Common myeloid progenitor, CD34-positive (primary cell): ENCODE measurements around the gene CACNA1E.
"Not testable (repeated sequence)": the region's sequence is repeated elsewhere in the genome, so short reads cannot be mapped to it uniquely, and the experiment has no call there.

Source experiments
- CTCF ChIA-PET: fragments of 350-600 bp; sonication (Branson Sonifier 250); formaldehyde crosslinking; loops from one replicate; lab custom pipeline; 2021; ENCODE audit warnings: antibody characterized with exemption; lab: Charles Lee
- POLR2A ChIA-PET: fragments of 350-600 bp; sonication (Branson Sonifier 250); formaldehyde crosslinking; loops from one replicate; lab custom pipeline; 2021; ENCODE audit warnings: antibody characterized with exemption; lab: Charles Lee
- DNase-seq, 3 donors: peaks; one replicate each; pipeline versions ENCODE4 v3.0.0 to v3.0.0-alpha.2; 2013
- H3K27ac ChIP-seq, 2 experiments: 1 replicate in 1 of 2; 2 replicates in 1 of 2; pipeline ENCODE4 v1.7.0; 2013; ENCODE audit warnings: inconsistent platforms in 2 of 2, low read length in 2 of 2, mild to moderate bottlenecking in 2 of 2, low read depth in 1 of 2, moderate library complexity in 1 of 2; ENCODE audit not compliant: severe bottlenecking in 2 of 2, insufficient read depth in 1 of 2, poor library complexity in 1 of 2
- H3K27me3 ChIP-seq, 5 experiments: replicated peaks in 2 of 5; 1 replicate in 3 of 5; 2 replicates in 2 of 5; pipeline versions ENCODE4 v1.6.1 to v1.7.0; 2013; ENCODE audit warnings: low read length in 4 of 5, mild to moderate bottlenecking in 2 of 5, moderate library complexity in 2 of 5, inconsistent platforms in 1 of 5; ENCODE audit not compliant: insufficient read depth in 5 of 5, control insufficient read depth in 4 of 5
- H3K36me3 ChIP-seq, 4 experiments: 1 replicate in 2 of 4; 2 replicates in 2 of 4; pipeline versions ENCODE4 v1.6.1 to v1.7.0; 2013; ENCODE audit warnings: low read length in 3 of 4, control low read depth in 1 of 4, mild to moderate bottlenecking in 1 of 4; ENCODE audit not compliant: control insufficient read depth in 4 of 4, insufficient read depth in 4 of 4
- H3K4me1 ChIP-seq, 4 experiments: 1 replicate in 3 of 4; 2 replicates in 1 of 4; pipeline versions ENCODE4 v1.6.1 to v1.7.1; 2013; ENCODE audit warnings: low read length in 3 of 4, mild to moderate bottlenecking in 3 of 4, control low read depth in 1 of 4, inconsistent platforms in 1 of 4, moderate library complexity in 1 of 4; ENCODE audit not compliant: control insufficient read depth in 4 of 4, insufficient read depth in 4 of 4; ENCODE audit errors: control extremely low read depth in 1 of 4
- H3K4me3 ChIP-seq, 7 experiments: 1 replicate in 4 of 7; 2 replicates in 3 of 7; pipeline versions ENCODE4 v1.5.1 to v1.7.0; 2013; ENCODE audit warnings: mild to moderate bottlenecking in 7 of 7, low read length in 6 of 7, moderate library complexity in 6 of 7, inconsistent platforms in 2 of 7, low read depth in 2 of 7, control low read depth in 1 of 7; ENCODE audit not compliant: insufficient read depth in 4 of 7, control insufficient read depth in 1 of 7; ENCODE audit errors: extremely low read depth in 1 of 7
- H3K9me3 ChIP-seq, 5 experiments: 1 replicate in 4 of 5; 2 replicates in 1 of 5; pipeline versions ENCODE4 v1.6.1 to v1.7.1; 2013; ENCODE audit warnings: low read length in 4 of 5, mild to moderate bottlenecking in 2 of 5, inconsistent platforms in 1 of 5, low read depth in 1 of 5, moderate library complexity in 1 of 5; ENCODE audit not compliant: control insufficient read depth in 4 of 5, insufficient read depth in 2 of 5; ENCODE audit errors: control extremely low read depth in 1 of 5
- WGBS: methylation state at CpG from one replicate; pipeline ENCODE4 v1.1.5; 2013; ENCODE audit not compliant: insufficient coverage; 5-methylcytosine and 5-hydroxymethylcytosine counted together

The CACNA1E gene

GRCh38 chr1:181525104-181525721, 41.9 kb downstream of the CACNA1E start:
- ChIA-PET POLR2A (no interaction called here), CTCF (no interaction called here)
- Histone ChIP-seq H3K27me3 (peaks cover 0 to 2% (median 0%) of the 10 kb centered on the region in 5 experiments), H3K4me1 (no peaks in the 10 kb centered on the region), H3K9me3 (peaks cover 0 to 7% (median 0%) of the 10 kb centered on the region in 5 experiments), H3K27ac (no peak overlapping the region), H3K4me3 (no peak overlapping the region), H3K36me3 (no peaks in the 10 kb centered on the region)
- DNase-seq = no peak
- WGBS = no CpG with 5 or more reads among the region's 1 CpG

- CTCF ChIA-PET, H3K4me1 ChIP-seq, H3K27me3 ChIP-seq, H3K9me3 ChIP-seq, DNase-seq, POLR2A ChIA-PET, H3K36me3 ChIP-seq, H3K27ac ChIP-seq, H3K4me3 ChIP-seq: not testable (repeated sequence)
Observed at GRCh38 chr1:181528241-181528640, 44.9 kb downstream of the CACNA1E start.

- Histone ChIP-seq H3K4me1 (no peaks in the 10 kb centered on the region), H3K9me3 (peaks cover 0 to 7% (median 0%) of the 10 kb centered on the region in 5 experiments), H3K4me3 (no peak overlapping the region), H3K36me3 (no peaks in the 10 kb centered on the region), H3K27me3 (peaks cover 0 to 4% (median 0%) of the 10 kb centered on the region in 5 experiments), H3K27ac (no peak overlapping the region)
- POLR2A ChIA-PET = no interaction called here
- DNase-seq = no peak
- WGBS = 100% methylated on average over 4 of the region's 5 CpGs
- CTCF ChIA-PET = no interaction called here
Observed at GRCh38 chr1:181531441-181531840, 48.1 kb downstream of the CACNA1E start.

- WGBS = 93% methylated on average over 3 of the region's 3 CpGs
- Histone ChIP-seq H3K27ac (no peak overlapping the region), H3K4me1 (no peaks in the 10 kb centered on the region), H3K27me3 (peaks cover 0 to 7% (median 0%) of the 10 kb centered on the region in 5 experiments), H3K36me3 (no peaks in the 10 kb centered on the region), H3K9me3 (peaks cover 0 to 7% (median 0%) of the 10 kb centered on the region in 5 experiments), H3K4me3 (no peak overlapping the region)
- no peak for DNase-seq
- CTCF ChIA-PET = no interaction called here
- POLR2A ChIA-PET = no interaction called here
Observed at GRCh38 chr1:181531951-181532600, 48.8 kb downstream of the CACNA1E start.

- Histone ChIP-seq H3K9me3 (peaks cover 0 to 3% (median 0%) of the 10 kb centered on the region in 5 experiments), H3K27me3 (peaks cover 0 to 3% (median 0%) of the 10 kb centered on the region in 5 experiments), H3K4me3 (no peak overlapping the region), H3K36me3 (no peaks in the 10 kb centered on the region), H3K4me1 (no peaks in the 10 kb centered on the region), H3K27ac (no peak overlapping the region)
- CTCF ChIA-PET = no interaction called here
- no CpG with 5 or more reads among the region's 2 CpGs for WGBS
- POLR2A ChIA-PET = no interaction called here
- DNase-seq = no peak
Observed at GRCh38 chr1:181538836-181539235, 55.5 kb downstream of the CACNA1E start.

- Histone ChIP-seq H3K27ac (no peak overlapping the region), H3K9me3 (peaks cover 0 to 3% (median 0%) of the 10 kb centered on the region in 5 experiments), H3K27me3 (peaks cover 0 to 19% (median 6%) of the 10 kb centered on the region in 5 experiments), H3K4me1 (no peaks in the 10 kb centered on the region), H3K36me3 (no peaks in the 10 kb centered on the region), H3K4me3 (no peak overlapping the region)
- WGBS = 85% methylated on average over 5 of the region's 5 CpGs
- no peak for DNase-seq
- CTCF ChIA-PET = no interaction called here
- POLR2A ChIA-PET = no interaction called here
Observed at GRCh38 chr1:181541458-181541857, 58.1 kb downstream of the CACNA1E start.

- H3K27me3 ChIP-seq = peaks cover 0 to 20% (median 6%) of the 10 kb centered on the region in 5 experiments
- H3K4me3 ChIP-seq = no peak overlapping the region
- POLR2A ChIA-PET = no interaction called here
- no peaks in the 10 kb centered on the region for H3K36me3 ChIP-seq
- no peaks in the 10 kb centered on the region for H3K4me1 ChIP-seq
- CTCF ChIA-PET = no interaction called here
- DNase-seq = no peak
- no peak overlapping the region for H3K27ac ChIP-seq
- H3K9me3 ChIP-seq = peaks cover 0 to 3% (median 0%) of the 10 kb centered on the region in 5 experiments
- 75% methylated on average over 1 of the region's 2 CpGs for WGBS
Observed at GRCh38 chr1:181541947-181542346, 58.6 kb downstream of the CACNA1E start.
